ENCODE results near the gene KCTD17. TPM values are rescaled to one million over a fixed set of nuclear protein-coding genes. Genes with fewer than 3 reads are reported as not detected.

KCTD17 gene
- total RNA-seq, 1 experiment from 2014 or later = 13.1 TPM

GRCh38 chr22:37103656-37104452 lies 52.3 kb downstream of the KCTD17 start:
- no peak for DNase-seq (ENCODE audit: low read depth)

- peak; percentile 22 for DNase-seq (ENCODE audit: low read depth)
Observed at GRCh38 chr22:37105154-37105553, 53.6 kb downstream of the KCTD17 start.

GRCh38 chr22:37105990-37106389 lies 54.4 kb downstream of the KCTD17 start:
- no peak for DNase-seq (ENCODE audit: low read depth)

- DNase-seq (ENCODE audit: low read depth) = no peak
Observed at GRCh38 chr22:37107816-37108621, 56.5 kb downstream of the KCTD17 start.

GRCh38 chr22:37109242-37109917 lies 57.8 kb downstream of the KCTD17 start, which contains the start of gene TMPRSS6:
Gene TMPRSS6 (minus strand): TSS chr22:37109713. CDS start chr22:37103417, 6,296 bp downstream.
- no peak for DNase-seq (ENCODE audit: low read depth)

GRCh38 chr22:37111156-37111717 lies 59.7 kb downstream of the KCTD17 start:
- no peak for DNase-seq (ENCODE audit: low read depth)

GRCh38 chr22:37112084-37112728 lies 60.7 kb downstream of the KCTD17 start:
- DNase-seq (ENCODE audit: low read depth) = no peak

Other genes starting within 250 kb of the KCTD17 start
- not detected in 2 replicates for gene PVALB, start 234.7 kb upstream of the KCTD17 start, total RNA-seq (2014; rRNA removed; shearing (Covaris generic))
- gene NCF4, start 190.7 kb upstream of the KCTD17 start, total RNA-seq (2014; rRNA removed; shearing (Covaris generic)) = not detected in 2 replicates
- 0.02 TPM in 1 of 2 replicates, not detected in the other for gene CSF2RB, start 138.1 kb upstream of the KCTD17 start, total RNA-seq (2014; rRNA removed; shearing (Covaris generic))
- 17.1 and 24.0 TPM in 2 replicates for gene TST, start 32.3 kb upstream of the KCTD17 start, total RNA-seq (2014; rRNA removed; shearing (Covaris generic))
- gene MPST, start 32.0 kb upstream of the KCTD17 start, total RNA-seq (2014; rRNA removed; shearing (Covaris generic)) = 40.0 and 53.0 TPM in 2 replicates
- not detected in 2 replicates for gene TMPRSS6, start 58.0 kb downstream of the KCTD17 start, total RNA-seq (2014; rRNA removed; shearing (Covaris generic))
- gene IL2RB, start 98.2 kb downstream of the KCTD17 start, total RNA-seq (2014; rRNA removed; shearing (Covaris generic)) = 0.07 and 0.59 TPM in 2 replicates
- gene C1QTNF6, start 136.5 kb downstream of the KCTD17 start, total RNA-seq (2014; rRNA removed; shearing (Covaris generic)) = 14.0 and 16.5 TPM in 2 replicates
- gene SSTR3, start 160.7 kb downstream of the KCTD17 start, total RNA-seq (2014; rRNA removed; shearing (Covaris generic)) = not detected in 2 replicates
- gene RAC2, start 192.5 kb downstream of the KCTD17 start, total RNA-seq (2014; rRNA removed; shearing (Covaris generic)) = 3.7 and 5.0 TPM in 2 replicates
- gene CYTH4, start 230.8 kb downstream of the KCTD17 start, total RNA-seq (2014; rRNA removed; shearing (Covaris generic)) = 0.25 and 0.27 TPM in 2 replicates